Left lung (tissue), 10 donors: Measurements from ENCODE around the gene OR4C6. TPM values are rescaled to one million over a fixed set of nuclear protein-coding genes. Genes with fewer than 3 reads are reported as not detected.
A peak's percentile ranks its signal among the peaks of the same experiment; 100 is the strongest.

ENCODE experiments used
- ATAC-seq: fragments of 200-7000 bp; cut with Tn5 transposase; one replicate; pipeline ENCODE4 v1.9.1; 2020; ENCODE audit warnings: moderate library complexity
- DNase-seq, 4 donors: peaks; one replicate each; pipeline ENCODE4 v3.0.0-alpha.2; 2013 to 2020
- H3K27ac ChIP-seq, 2 donors: fragments of 200-600 bp; sonication (generic) in 1 of 2; one replicate each; pipeline versions ENCODE4 v1.5.0 to v1.8.0; 2020 to 2021
- H3K27me3 ChIP-seq, 2 donors: fragments of 200-600 bp; sonication (generic) in 1 of 2; one replicate each; pipeline versions ENCODE4 v1.5.0 to v1.8.0; 2020 to 2021
- H3K36me3 ChIP-seq, 2 donors: fragments of 200-600 bp; sonication (generic) in 1 of 2; one replicate each; pipeline versions ENCODE4 v1.5.0 to v1.8.0; 2020 to 2021
- H3K4me1 ChIP-seq, 2 donors: fragments of 200-600 bp; one replicate each; pipeline ENCODE4 v1.8.0; 2021
- H3K4me3 ChIP-seq, 2 donors: fragments of 200-600 bp; sonication (generic) in 1 of 2; one replicate each; pipeline versions ENCODE4 v1.5.0 to v1.8.0; 2020 to 2021; ENCODE audit warnings: mild to moderate bottlenecking in 1 of 2
- H3K9me3 ChIP-seq, 2 donors: fragments of 200-600 bp; sonication (generic) in 1 of 2; one replicate each; pipeline versions ENCODE4 v1.5.0 to v1.8.0; 2020 to 2021
- intact Hi-C, 2 donors: fragments of 100-400 bp; cut with DNase I; formaldehyde crosslinking; loops; one replicate each; pipeline versions ENCODE4 v1.11.2 to v1.14.2; 2022
- polyA plus RNA-seq, 6 donors: library from polyadenylated mRNA; unstranded; fragments of 120-200 nt; gene quantifications; one replicate each; pipeline ENCODE4 v1.2.1, GENCODE V29; 2013; ENCODE audit not compliant: insufficient read length in 6 of 6
- total RNA-seq, 2 donors: library from RNA; stranded (reverse); fragmentation: NEBNext Ultra II Directional; extraction: Animal tissue kit (Norgen Biotek cat#: 25700); gene quantifications; one replicate each; pipeline ENCODE4 v1.2.1, GENCODE V29; 2021
- TF ChIP-seq, protein P1 (sequence below), 2 donors: fragments of 200-600 bp; sonication (generic) in 1 of 2; IDR thresholded peaks; one replicate each; pipeline versions ENCODE4 v1.5.0 to v1.8.0; 2021; ENCODE audit warnings: antibody characterized with exemption in 2 of 2
- donor health status: DM: no; HTN: yes; CAD: no.
- donor health status: DM: no; HTN: no; CAD: no.

OR4C6 gene
- total and polyA plus RNA-seq, 8 donors, result not detected

DNA sequence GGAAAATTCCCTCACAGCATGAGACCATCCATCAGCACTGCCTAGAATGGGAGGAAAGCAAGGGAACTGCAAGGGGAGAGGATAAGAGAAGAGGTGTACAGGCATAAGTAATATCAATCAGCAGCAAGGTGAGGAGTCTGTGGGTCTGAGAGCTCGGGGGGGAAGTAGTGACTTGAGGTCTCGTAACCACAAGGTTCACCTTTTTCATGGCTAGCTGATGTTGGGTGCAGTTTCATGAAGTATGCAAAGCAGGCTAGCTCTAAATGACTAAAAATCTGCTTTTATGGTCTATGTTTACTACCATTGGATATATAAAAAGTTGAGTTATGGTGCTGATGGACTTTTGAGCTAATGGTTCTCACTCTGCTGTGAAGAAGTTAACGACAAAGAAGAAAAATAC, 35.8 kb downstream of the OR4C6 start:
- intact Hi-C loops, result no loop called here
- no peaks in the 10 kb centered on the region for H3K27me3 ChIP-seq
- no peak for ATAC-seq

DNA sequence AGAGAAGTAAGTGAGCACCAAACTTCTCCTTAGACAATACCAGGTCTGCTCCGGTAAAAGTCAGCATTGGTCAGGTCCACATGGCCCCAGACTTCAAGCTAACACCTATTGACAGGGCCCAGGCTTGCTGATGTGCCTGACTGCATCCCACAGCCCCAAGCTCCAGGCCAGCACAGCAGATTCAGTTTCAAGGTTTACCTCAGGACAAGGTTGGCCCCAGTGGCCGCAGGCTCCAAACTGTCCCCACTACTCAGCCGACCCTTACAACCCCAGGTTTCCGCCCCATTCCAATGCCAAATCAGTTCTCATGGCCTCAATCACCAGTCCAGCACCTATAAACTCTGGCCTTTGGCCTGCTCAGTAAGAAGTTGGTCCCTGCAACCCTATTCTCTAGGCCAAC, 39.4 kb downstream of the OR4C6 start:
- DNase-seq (no peak), ATAC-seq (no peak)
- Histone ChIP-seq H3K27me3 (no peaks in the 10 kb centered on the region), H3K9me3 (peaks cover 0 to 38% of the 10 kb centered on the region in 2 donors), H3K4me3 (no peak overlapping the region), H3K27ac (no peak overlapping the region), H3K4me1 (no peaks in the 10 kb centered on the region), H3K36me3 (no peaks in the 10 kb centered on the region)
- TF ChIP-seq, protein P1, sequence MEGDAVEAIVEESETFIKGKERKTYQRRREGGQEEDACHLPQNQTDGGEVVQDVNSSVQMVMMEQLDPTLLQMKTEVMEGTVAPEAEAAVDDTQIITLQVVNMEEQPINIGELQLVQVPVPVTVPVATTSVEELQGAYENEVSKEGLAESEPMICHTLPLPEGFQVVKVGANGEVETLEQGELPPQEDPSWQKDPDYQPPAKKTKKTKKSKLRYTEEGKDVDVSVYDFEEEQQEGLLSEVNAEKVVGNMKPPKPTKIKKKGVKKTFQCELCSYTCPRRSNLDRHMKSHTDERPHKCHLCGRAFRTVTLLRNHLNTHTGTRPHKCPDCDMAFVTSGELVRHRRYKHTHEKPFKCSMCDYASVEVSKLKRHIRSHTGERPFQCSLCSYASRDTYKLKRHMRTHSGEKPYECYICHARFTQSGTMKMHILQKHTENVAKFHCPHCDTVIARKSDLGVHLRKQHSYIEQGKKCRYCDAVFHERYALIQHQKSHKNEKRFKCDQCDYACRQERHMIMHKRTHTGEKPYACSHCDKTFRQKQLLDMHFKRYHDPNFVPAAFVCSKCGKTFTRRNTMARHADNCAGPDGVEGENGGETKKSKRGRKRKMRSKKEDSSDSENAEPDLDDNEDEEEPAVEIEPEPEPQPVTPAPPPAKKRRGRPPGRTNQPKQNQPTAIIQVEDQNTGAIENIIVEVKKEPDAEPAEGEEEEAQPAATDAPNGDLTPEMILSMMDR (IDR thresholded peaks at IDR 0.05), result no peak
- intact Hi-C loops, result no loop called here

More for the DNA sequence above, 35.8 kb downstream of the OR4C6 start:
- no peak overlapping the region for H3K4me3 ChIP-seq
- DNase-seq, result no peak
- no peak overlapping the region for H3K27ac ChIP-seq
- TF ChIP-seq, protein P1 (IDR thresholded peaks at IDR 0.05), result no peak
- no peaks in the 10 kb centered on the region for H3K4me1 ChIP-seq
- no peaks in the 10 kb centered on the region for H3K36me3 ChIP-seq
- H3K9me3 ChIP-seq, result peaks cover 0 to 23% of the 10 kb centered on the region in 2 donors

DNA sequence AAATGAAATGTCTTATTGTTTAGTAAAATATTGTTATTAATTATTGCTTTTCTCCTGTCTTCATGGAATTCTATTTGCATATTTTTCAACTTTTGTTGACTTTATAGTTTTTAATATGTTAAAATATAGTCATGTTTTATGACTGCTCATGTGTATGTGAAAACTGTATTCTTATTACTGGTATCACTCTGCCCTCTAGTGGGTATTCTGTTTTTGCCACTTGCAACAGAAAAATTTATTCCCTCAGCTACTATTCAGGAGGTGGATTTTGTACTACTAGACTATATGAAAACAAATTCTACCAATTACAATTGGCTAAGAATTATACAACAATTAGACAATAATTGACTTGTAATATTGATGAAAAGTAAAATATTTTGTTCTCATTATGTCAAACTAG, 45.0 kb downstream of the OR4C6 start:
- no peak for DNase-seq
- no peak overlapping the region for H3K27ac ChIP-seq
- H3K9me3 ChIP-seq, result peaks cover 0 to 25% of the 10 kb centered on the region in 2 donors
- H3K36me3 ChIP-seq, result no peaks in the 10 kb centered on the region
- TF ChIP-seq, protein P1 (IDR thresholded peaks at IDR 0.05), result peak; percentile 21 to 31
- no peak for ATAC-seq
- intact Hi-C loops, result no loop called here
- no peak overlapping the region for H3K4me3 ChIP-seq
- no peaks in the 10 kb centered on the region for H3K27me3 ChIP-seq
- no peaks in the 10 kb centered on the region for H3K4me1 ChIP-seq

DNA sequence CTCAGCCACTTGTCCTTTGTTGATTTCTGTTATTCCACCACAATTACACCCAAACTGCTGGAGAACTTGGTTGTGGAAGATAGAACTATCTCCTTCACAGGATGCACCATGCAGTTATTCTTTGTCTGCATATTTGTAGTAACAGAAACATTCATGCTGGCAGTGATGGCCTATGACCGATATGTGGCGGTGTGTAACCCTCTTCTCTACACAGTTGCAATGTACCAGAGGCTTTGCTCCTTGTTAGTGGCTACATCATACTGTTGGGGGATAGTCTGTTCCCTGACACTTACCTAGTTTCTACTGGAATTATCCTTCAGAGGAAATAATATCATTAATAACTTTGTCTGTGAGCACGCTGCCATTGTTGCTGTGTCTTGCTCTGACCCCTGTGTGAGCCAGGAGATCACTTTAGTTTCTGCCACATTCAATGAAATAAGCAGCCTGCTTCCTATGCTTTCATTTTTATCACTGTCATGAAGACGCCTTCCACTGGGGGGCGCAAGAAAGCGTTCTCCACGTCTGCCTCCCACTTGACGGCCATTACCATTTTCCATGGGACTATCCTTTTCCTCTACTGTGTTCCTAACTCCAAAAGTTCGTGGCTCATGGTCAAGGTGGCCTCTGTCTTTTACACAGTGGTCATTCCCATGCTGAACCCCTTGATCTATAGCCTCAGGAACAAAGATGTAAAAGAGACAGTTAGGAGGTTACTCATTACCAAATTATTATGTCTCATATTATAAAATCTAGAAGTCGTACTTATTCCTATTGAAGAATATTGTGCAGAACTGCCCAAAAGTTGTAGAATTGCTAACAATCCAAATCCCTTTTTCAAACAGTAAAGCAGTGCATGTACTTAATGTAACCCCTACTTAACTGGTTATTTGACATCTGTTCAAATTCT, 53.2 kb downstream of the OR4C6 start:
- DNase-seq, result no peak
- no peak overlapping the region for H3K4me3 ChIP-seq
- no peak overlapping the region for H3K27ac ChIP-seq
- peaks cover 0 to 4% of the 10 kb centered on the region in 2 donors for H3K9me3 ChIP-seq
- no peaks in the 10 kb centered on the region for H3K4me1 ChIP-seq
- H3K36me3 ChIP-seq, result no peaks in the 10 kb centered on the region
- ATAC-seq, result no peak
- no peaks in the 10 kb centered on the region for H3K27me3 ChIP-seq
- intact Hi-C loops, result no loop called here
- TF ChIP-seq, protein P1 (IDR thresholded peaks at IDR 0.05), result no peak

Other genes with a start within 250 kb of the OR4C6 start
- not detected for gene OR4C15, start 107.7 kb upstream of the OR4C6 start, total RNA-seq
- not detected for gene OR4C15, start 107.7 kb upstream of the OR4C6 start, polyA plus RNA-seq
- not detected for gene OR4C16, start 90.1 kb upstream of the OR4C6 start, total RNA-seq
- not detected for gene OR4C16, start 90.1 kb upstream of the OR4C6 start, polyA plus RNA-seq
- gene OR4C11, start 54.6 kb upstream of the OR4C6 start, total RNA-seq, result not detected
- not detected for gene OR4C11, start 54.6 kb upstream of the OR4C6 start, polyA plus RNA-seq
- not detected for gene OR4P4, start 27.1 kb upstream of the OR4C6 start, total RNA-seq
- under 1 TPM in 3 of 6 donors, not detected in 3; 0.07 to 0.13 (median 0.11) TPM for gene OR4P4, start 27.1 kb upstream of the OR4C6 start, polyA plus RNA-seq
- not detected for gene OR4S2, start 13.9 kb upstream of the OR4C6 start, total RNA-seq
- not detected for gene OR4S2, start 13.9 kb upstream of the OR4C6 start, polyA plus RNA-seq
- not detected for gene OR5D13, start 111.2 kb downstream of the OR4C6 start, total RNA-seq
- not detected for gene OR5D13, start 111.2 kb downstream of the OR4C6 start, polyA plus RNA-seq
- not detected for gene OR5D14, start 133.4 kb downstream of the OR4C6 start, total RNA-seq
- gene OR5D14, start 133.4 kb downstream of the OR4C6 start, polyA plus RNA-seq, result not detected
- gene OR5L1, start 149.2 kb downstream of the OR4C6 start, total RNA-seq, result not detected
- not detected for gene OR5L1, start 149.2 kb downstream of the OR4C6 start, polyA plus RNA-seq
- not detected for gene OR5D18, start 157.4 kb downstream of the OR4C6 start, total RNA-seq
- gene OR5D18, start 157.4 kb downstream of the OR4C6 start, polyA plus RNA-seq, result not detected
- not detected for gene OR5L2, start 165.0 kb downstream of the OR4C6 start, total RNA-seq
- gene OR5L2, start 165.0 kb downstream of the OR4C6 start, polyA plus RNA-seq, result not detected
- not detected for gene OR5D16, start 176.6 kb downstream of the OR4C6 start, total RNA-seq
- gene OR5D16, start 176.6 kb downstream of the OR4C6 start, polyA plus RNA-seq, result not detected
- not detected for gene TRIM51, start 221.1 kb downstream of the OR4C6 start, total RNA-seq
- not detected for gene TRIM51, start 221.1 kb downstream of the OR4C6 start, polyA plus RNA-seq